ENCODE data around the gene CEP162. TPM values are rescaled to one million over a fixed set of nuclear protein-coding genes. Genes with fewer than 3 reads are reported as not detected.
"Not testable (repeated sequence)": the region's sequence is repeated elsewhere in the genome, so short reads cannot be mapped to it uniquely, and the experiment has no call there.

CEP162 gene
- total RNA-seq, 4 donors from 2014 or later = 6.3 to 45.4 (median 8.7) TPM

- no peaks in the 10 kb centered on the region for H3K27me3 ChIP-seq
- no peak overlapping the region for H3K4me3 ChIP-seq
- H3K4me1 ChIP-seq = no peaks in the 10 kb centered on the region
- no peak for TF ChIP-seq CTCF (IDR thresholded peaks at IDR 0.05)
- no peak for TF ChIP-seq POLR2A (IDR thresholded peaks at IDR 0.05)
- H3K36me3 ChIP-seq = peaks cover 0 to under 1% (median 0%) of the 10 kb centered on the region in 3 donors
- no peaks in the 10 kb centered on the region for H3K9me3 ChIP-seq
- no peak overlapping the region for H3K27ac ChIP-seq
- DNase-seq = no peak
Measured at GRCh38 chr6:84222426-84222825, 5.0 kb downstream of the CEP162 start.

GRCh38 chr6:84220809-84221409, 6.5 kb downstream of the CEP162 start:
- no peak for DNase-seq
- TF ChIP-seq POLR2A (IDR thresholded peaks at IDR 0.05) = no peak
- TF ChIP-seq CTCF (IDR thresholded peaks at IDR 0.05) = peak in 5 of 6 experiments; percentile 14 to 57 (median 51)
- peaks cover 0 to 5% (median 0%) of the 10 kb centered on the region in 3 donors for H3K36me3 ChIP-seq
- no peaks in the 10 kb centered on the region for H3K4me1 ChIP-seq
- no peaks in the 10 kb centered on the region for H3K9me3 ChIP-seq
- H3K27me3 ChIP-seq = no peaks in the 10 kb centered on the region
- no peak overlapping the region for H3K27ac ChIP-seq
- no peak overlapping the region for H3K4me3 ChIP-seq

GRCh38 chr6:84218091-84218490, 9.4 kb downstream of the CEP162 start:
- no peaks in the 10 kb centered on the region for H3K27me3 ChIP-seq
- H3K36me3 ChIP-seq = peaks cover 0 to 15% (median 0%) of the 10 kb centered on the region in 3 donors
- no peak overlapping the region for H3K4me3 ChIP-seq
- H3K27ac ChIP-seq = no peak overlapping the region
- DNase-seq = no peak
- no peaks in the 10 kb centered on the region for H3K9me3 ChIP-seq
- TF ChIP-seq CTCF (IDR thresholded peaks at IDR 0.05) (no peak), POLR2A (IDR thresholded peaks at IDR 0.05) (no peak)
- no peaks in the 10 kb centered on the region for H3K4me1 ChIP-seq

- H3K4me1 ChIP-seq = no peaks in the 10 kb centered on the region
- TF ChIP-seq CTCF (IDR thresholded peaks at IDR 0.05) (no peak), POLR2A (IDR thresholded peaks at IDR 0.05) (no peak)
- no peak for DNase-seq
- H3K9me3 ChIP-seq = no peaks in the 10 kb centered on the region
- no peak overlapping the region for H3K27ac ChIP-seq
- H3K27me3 ChIP-seq = no peaks in the 10 kb centered on the region
- H3K36me3 ChIP-seq = peaks cover 0 to 29% (median 0%) of the 10 kb centered on the region in 3 donors
- H3K4me3 ChIP-seq = no peak overlapping the region
Measured at GRCh38 chr6:84213217-84213616, 14.2 kb downstream of the CEP162 start.

- Histone ChIP-seq H3K36me3 (peaks cover 0 to 25% (median 0%) of the 10 kb centered on the region in 3 donors), H3K4me3 (no peak overlapping the region), H3K9me3 (no peaks in the 10 kb centered on the region), H3K4me1 (no peaks in the 10 kb centered on the region), H3K27ac (no peak overlapping the region), H3K27me3 (no peaks in the 10 kb centered on the region)
- no peak for DNase-seq
- no peak for TF ChIP-seq CTCF (IDR thresholded peaks at IDR 0.05)
- TF ChIP-seq POLR2A (IDR thresholded peaks at IDR 0.05) = no peak
Measured at GRCh38 chr6:84204011-84204410, 23.4 kb downstream of the CEP162 start.

GRCh38 chr6:84199987-84200386, 27.5 kb downstream of the CEP162 start:
- H3K27me3 ChIP-seq = not testable (repeated sequence)
- peaks cover 0 to 43% (median 0%) of the 10 kb centered on the region in 3 donors for H3K36me3 ChIP-seq

More at GRCh38 chr6:84199987-84200386, 27.5 kb downstream of the CEP162 start:
- DNase-seq, H3K27ac ChIP-seq, H3K4me3 ChIP-seq, H3K9me3 ChIP-seq, H3K4me1 ChIP-seq: not testable (repeated sequence)
